Spleen (tissue), 11 donors: Measurements from ENCODE around the gene CCDC63. TPM values are rescaled to one million over a fixed set of nuclear protein-coding genes. Genes with fewer than 3 reads are reported as not detected.

Experiments
- DNase-seq: peaks from one replicate; pipeline ENCODE4 v3.0.0-alpha.2; 2020
- H3K27ac ChIP-seq, 8 donors: fragments of 200-600 bp; sonication (generic) in 7 of 8; 1 replicate in 4 of 8; 2 replicates in 4 of 8; pipeline versions ENCODE4 v1.5.0 to v1.8.0; 2016 to 2021; ENCODE audit warnings: inconsistent platforms in 4 of 8, mild to moderate bottlenecking in 4 of 8, moderate library complexity in 1 of 8
- H3K27me3 ChIP-seq, 7 donors: fragments of 200-600 bp; sonication (generic) in 6 of 7; replicated peaks in 1 of 7; 1 replicate in 4 of 7; 2 replicates in 3 of 7; pipeline versions ENCODE4 v1.5.0 to v1.8.0; 2016 to 2021; ENCODE audit warnings: inconsistent platforms in 3 of 7, mild to moderate bottlenecking in 1 of 7
- H3K36me3 ChIP-seq, 6 donors: fragments of 200-600 bp; sonication (generic) in 5 of 6; 1 replicate in 4 of 6; 2 replicates in 2 of 6; pipeline versions ENCODE4 v1.5.0 to v1.8.0; 2016 to 2021; ENCODE audit warnings: inconsistent platforms in 2 of 6
- H3K4me1 ChIP-seq, 6 donors: fragments of 200-600 bp; sonication (generic) in 5 of 6; 1 replicate in 3 of 6; 2 replicates in 3 of 6; pipeline versions ENCODE4 v1.5.0 to v1.8.0; 2016 to 2021; ENCODE audit warnings: inconsistent platforms in 3 of 6
- H3K4me3 ChIP-seq, 8 donors: fragments of 200-600 bp; sonication (generic) in 7 of 8; 1 replicate in 4 of 8; 2 replicates in 4 of 8; pipeline versions ENCODE4 v1.5.0 to v1.8.0; 2016 to 2021; ENCODE audit warnings: inconsistent platforms in 4 of 8, mild to moderate bottlenecking in 4 of 8, moderate library complexity in 2 of 8
- H3K9me3 ChIP-seq, 8 donors: fragments of 200-600 bp; sonication (generic) in 7 of 8; 1 replicate in 4 of 8; 2 replicates in 4 of 8; pipeline versions ENCODE4 v1.5.0 to v1.8.0; 2016 to 2021; ENCODE audit warnings: inconsistent platforms in 4 of 8
- POLR2A ChIP-seq, 3 donors: fragments of 450-650 bp; IDR thresholded peaks; one replicate each; pipeline ENCODE4 v1.5.1; 2017; ENCODE audit warnings: antibody characterized with exemption in 3 of 3, mild to moderate bottlenecking in 1 of 3
- POLR2AphosphoS5 ChIP-seq, 3 donors: sonication (generic); formaldehyde crosslinking; IDR thresholded peaks; one replicate each; pipeline ENCODE4 v1.5.1; 2017; ENCODE audit warnings: antibody characterized with exemption in 3 of 3
- WGBS, 5 donors: extraction: QIAGEN DNeasy Blood & Tissue Kit in 3 of 5; methylation state at CpG; one replicate each; pipeline versions ENCODE4 v1.1.5 to v1.1.7; 2013 to 2018; 5-methylcytosine and 5-hydroxymethylcytosine counted together
- intact Hi-C: fragments of 100-400 bp; cut with DNase I; formaldehyde crosslinking; loops from one replicate; pipeline ENCODE4 v1.15.0; 2023; ENCODE audit warnings: low total_unique reads
- polyA plus RNA-seq, 3 donors: library from polyadenylated mRNA; stranded (reverse); fragments of 200-250 nt; gene quantifications; one replicate each; pipeline ENCODE4 v1.2.1, GENCODE V29; 2013
- total RNA-seq, 7 donors: library from RNA; depleted of rRNA in 3 of 7; stranded (reverse); fragments of >200 nt in 3 of 7; fragmentation: NEBNext Ultra II Directional in 4 of 7; extraction: Animal tissue kit (Norgen Biotek cat#: 25700) in 4 of 7; gene quantifications; one replicate each; pipeline versions ENCODE4 v1.1.0 to v1.2.1, GENCODE V29; 2016 to 2021
- TF ChIP-seq, protein P1 (sequence below), 11 experiments: fragments of 200-600 bp in 7 of 11; fragments of 450-650 bp in 4 of 11; sonication (generic) in 4 of 11; IDR thresholded peaks in 8 of 11; conservative IDR thresholded peaks in 3 of 11; 1 replicate in 7 of 11; 2 replicates in 4 of 11; pipeline versions ENCODE4 v1.4.0 to v1.8.0; 2016 to 2021; ENCODE audit warnings: antibody characterized with exemption in 11 of 11, inconsistent platforms in 4 of 11, mild to moderate bottlenecking in 1 of 11
- donor health status: healthy with polysubstance abuse.
- donor health status: DM: no; HTN: no; CAD: no; lungs with moderate emphysema.
- donor health status: DM: no; HTN: no; CAD: no.
- donor health status: Bipolar disorder and iron deficiency.
- donor health status: healthy.
- donor health status: DM: no; HTN: no; CAD: no.
- donor health status: DM: yes; HTN: yes; CAD: no.

The CCDC63 gene
- total and polyA plus RNA-seq, 10 donors: not detected

DNA sequence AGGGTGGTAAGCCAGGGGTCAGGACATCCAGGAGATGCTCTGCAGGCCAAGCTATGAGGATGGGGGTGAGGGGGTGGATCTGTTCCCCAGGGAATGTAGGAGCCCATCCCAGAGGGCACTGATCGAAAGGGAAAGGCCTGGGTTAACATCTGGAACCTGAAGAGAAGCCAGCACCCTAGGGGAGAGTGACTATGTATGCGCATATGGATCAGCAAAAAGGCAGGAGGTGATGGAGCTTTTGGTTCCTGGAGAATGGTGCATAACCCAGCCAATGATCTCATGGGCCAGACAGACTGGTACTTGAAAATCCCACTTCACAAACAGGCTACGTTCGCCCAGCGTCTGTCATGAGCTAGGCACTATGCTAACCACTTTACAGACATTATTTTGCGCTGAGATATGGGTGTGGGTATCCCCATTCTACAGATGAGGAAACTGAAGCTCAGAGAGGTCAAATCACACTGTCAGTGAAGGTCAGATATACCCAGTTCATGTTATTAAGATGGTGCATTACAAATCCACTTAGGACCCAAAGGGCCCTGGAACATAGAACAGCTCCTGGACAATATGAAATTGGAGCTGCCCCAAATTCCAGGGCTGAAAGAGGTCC is 1.6 kb downstream of the CCDC63 start:
- no peak for DNase-seq
- intact Hi-C loops: no loop called here
- WGBS, 5 donors: 94 to 99% (median 96%) methylated on average over 6 of the region's 6 CpGs
- Histone ChIP-seq H3K9me3 (no peaks in the 10 kb centered on the region), H3K36me3 (no peaks in the 10 kb centered on the region), H3K4me1 (peaks cover 0 to 18% (median 11%) of the 10 kb centered on the region in 6 donors), H3K4me3 (no peak overlapping the region), H3K27ac (no peak overlapping the region), H3K27me3 (peaks cover 0 to 55% (median 6%) of the 10 kb centered on the region in 7 donors)
- TF ChIP-seq POLR2A (IDR thresholded peaks at IDR 0.05) (no peak), POLR2AphosphoS5 (IDR thresholded peaks at IDR 0.05) (no peak)
- TF ChIP-seq, protein P1, sequence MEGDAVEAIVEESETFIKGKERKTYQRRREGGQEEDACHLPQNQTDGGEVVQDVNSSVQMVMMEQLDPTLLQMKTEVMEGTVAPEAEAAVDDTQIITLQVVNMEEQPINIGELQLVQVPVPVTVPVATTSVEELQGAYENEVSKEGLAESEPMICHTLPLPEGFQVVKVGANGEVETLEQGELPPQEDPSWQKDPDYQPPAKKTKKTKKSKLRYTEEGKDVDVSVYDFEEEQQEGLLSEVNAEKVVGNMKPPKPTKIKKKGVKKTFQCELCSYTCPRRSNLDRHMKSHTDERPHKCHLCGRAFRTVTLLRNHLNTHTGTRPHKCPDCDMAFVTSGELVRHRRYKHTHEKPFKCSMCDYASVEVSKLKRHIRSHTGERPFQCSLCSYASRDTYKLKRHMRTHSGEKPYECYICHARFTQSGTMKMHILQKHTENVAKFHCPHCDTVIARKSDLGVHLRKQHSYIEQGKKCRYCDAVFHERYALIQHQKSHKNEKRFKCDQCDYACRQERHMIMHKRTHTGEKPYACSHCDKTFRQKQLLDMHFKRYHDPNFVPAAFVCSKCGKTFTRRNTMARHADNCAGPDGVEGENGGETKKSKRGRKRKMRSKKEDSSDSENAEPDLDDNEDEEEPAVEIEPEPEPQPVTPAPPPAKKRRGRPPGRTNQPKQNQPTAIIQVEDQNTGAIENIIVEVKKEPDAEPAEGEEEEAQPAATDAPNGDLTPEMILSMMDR (IDR thresholded peaks at IDR 0.05 in 8 of 11, conservative IDR thresholded peaks at IDR 0.05 in 3 of 11): no peak

DNA sequence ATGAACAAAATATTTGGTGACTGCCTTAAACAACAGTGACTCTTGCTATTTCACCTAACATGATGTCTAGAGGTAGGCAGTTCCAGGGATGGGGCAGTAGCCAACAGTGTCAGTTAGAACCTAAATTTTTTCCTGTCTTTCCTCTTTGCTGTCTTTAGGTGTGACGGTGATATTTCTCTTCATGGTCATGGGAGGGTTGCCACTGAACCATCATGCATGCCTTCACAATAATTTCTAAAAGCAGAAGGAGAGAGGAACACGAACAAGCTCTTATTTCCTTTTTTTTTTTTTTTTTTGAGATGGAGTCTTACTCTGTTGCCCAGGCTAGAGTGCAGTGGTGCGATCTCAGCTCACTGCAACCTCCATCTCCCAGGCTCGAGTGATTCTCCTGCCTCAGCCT is 2.4 kb downstream of the CCDC63 start:
- intact Hi-C loops: no loop called here
- no peak for DNase-seq
- peaks cover 0 to 53% (median 6%) of the 10 kb centered on the region in 7 donors for H3K27me3 ChIP-seq
- H3K4me1 ChIP-seq: peaks cover 0 to 18% (median 11%) of the 10 kb centered on the region in 6 donors
- H3K9me3 ChIP-seq: no peaks in the 10 kb centered on the region
- H3K4me3 ChIP-seq: no peak overlapping the region
- WGBS, 5 donors: 62 to 67% (median 66%) methylated on average over 4 of the region's 4 CpGs
- TF ChIP-seq, protein P1 (IDR thresholded peaks at IDR 0.05 in 8 of 11, conservative IDR thresholded peaks at IDR 0.05 in 3 of 11): no peak
- no peak for TF ChIP-seq POLR2AphosphoS5 (IDR thresholded peaks at IDR 0.05)
- no peak for TF ChIP-seq POLR2A (IDR thresholded peaks at IDR 0.05)
- H3K27ac ChIP-seq: no peak overlapping the region
- no peaks in the 10 kb centered on the region for H3K36me3 ChIP-seq

DNA sequence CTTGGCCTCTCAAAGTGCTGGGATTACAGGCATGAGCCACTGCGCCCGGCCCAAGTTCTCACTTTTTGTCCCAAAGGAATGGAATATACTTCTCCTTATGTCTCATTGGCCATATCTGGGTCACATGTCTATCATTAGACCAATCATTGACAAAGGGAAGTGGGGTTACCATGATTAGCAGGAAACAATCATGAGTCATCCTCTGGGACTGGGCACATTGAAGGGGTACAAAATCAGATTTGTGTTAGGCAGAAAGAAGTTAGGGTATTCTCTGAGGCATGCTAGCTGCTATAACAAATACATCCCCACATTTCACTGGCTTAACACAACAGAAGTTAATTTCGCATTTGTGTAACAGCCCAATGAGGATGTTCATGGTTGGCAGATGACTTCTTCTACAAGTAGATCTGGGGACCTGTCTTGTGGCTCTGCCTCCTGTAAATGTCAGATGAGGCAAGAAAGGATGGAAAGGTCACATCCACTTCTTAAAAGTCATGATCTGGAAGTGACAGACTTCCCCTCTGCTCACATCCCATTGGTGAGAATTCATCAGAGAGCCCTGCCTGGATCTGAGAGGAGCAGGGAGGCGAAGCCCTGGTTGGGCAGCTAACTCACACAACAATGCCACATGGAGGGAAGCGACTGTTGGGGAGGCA is 3.1 kb downstream of the CCDC63 start:
- WGBS, 5 donors: 88 to 91% (median 88%) methylated on average over 5 of the region's 5 CpGs
- TF ChIP-seq, protein P1 (IDR thresholded peaks at IDR 0.05 in 8 of 11, conservative IDR thresholded peaks at IDR 0.05 in 3 of 11): no peak
- no peak for TF ChIP-seq POLR2A (IDR thresholded peaks at IDR 0.05)
- TF ChIP-seq POLR2AphosphoS5 (IDR thresholded peaks at IDR 0.05): no peak
- no peak overlapping the region for H3K27ac ChIP-seq
- no peak overlapping the region for H3K4me3 ChIP-seq
- intact Hi-C loops: no loop called here
- no peaks in the 10 kb centered on the region for H3K36me3 ChIP-seq
- DNase-seq: no peak
- peaks cover 0 to 17% (median 11%) of the 10 kb centered on the region in 6 donors for H3K4me1 ChIP-seq
- no peaks in the 10 kb centered on the region for H3K9me3 ChIP-seq
- peaks cover 0 to 47% (median 6%) of the 10 kb centered on the region in 7 donors for H3K27me3 ChIP-seq

DNA sequence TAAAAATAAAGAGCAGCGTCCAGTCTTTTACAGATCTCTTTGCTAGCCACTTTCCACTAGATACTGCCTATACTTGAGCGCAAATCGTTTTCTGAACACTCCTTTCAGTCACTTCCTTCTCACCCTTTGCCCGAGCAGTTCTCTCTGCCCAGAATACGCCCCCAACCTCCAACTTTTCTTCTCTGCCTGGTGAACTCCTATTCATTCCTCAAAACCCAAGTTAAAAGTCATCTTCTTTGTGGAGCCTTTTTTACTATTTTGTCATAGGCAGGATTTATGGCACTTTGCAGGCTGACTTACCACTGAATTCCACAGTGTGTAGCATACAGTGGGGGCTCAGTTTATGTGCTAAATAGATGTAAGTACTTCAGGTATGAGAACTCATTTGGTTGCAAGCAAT is 4.0 kb downstream of the CCDC63 start:
- TF ChIP-seq POLR2AphosphoS5 (IDR thresholded peaks at IDR 0.05): no peak
- TF ChIP-seq, protein P1 (IDR thresholded peaks at IDR 0.05 in 8 of 11, conservative IDR thresholded peaks at IDR 0.05 in 3 of 11): no peak
- TF ChIP-seq POLR2A (IDR thresholded peaks at IDR 0.05): no peak
- no peak for DNase-seq
- Histone ChIP-seq H3K27ac (no peak overlapping the region), H3K4me3 (no peak overlapping the region), H3K36me3 (no peaks in the 10 kb centered on the region), H3K9me3 (no peaks in the 10 kb centered on the region), H3K4me1 (peaks cover 0 to 17% (median 11%) of the 10 kb centered on the region in 6 donors), H3K27me3 (peaks cover 0 to 38% (median 6%) of the 10 kb centered on the region in 7 donors)
- intact Hi-C loops: no loop called here
- WGBS, 5 donors: 68 to 81% (median 74%) methylated on average over 5 of the region's 5 CpGs
